Mesodermal cell (in vitro differentiated cells): ENCODE data around the gene FARP1.

ENCODE experiments used
- H3K27ac ChIP-seq: 2 replicates; pipeline ENCODE4 v1.7.0; 2013; ENCODE audit warnings: mild to moderate bottlenecking, low read depth, low read length, moderate library complexity; ENCODE audit not compliant: severe bottlenecking
- H3K36me3 ChIP-seq: 2 replicates; pipeline ENCODE4 v1.7.1; 2013; ENCODE audit warnings: mild to moderate bottlenecking, low read length, moderate library complexity; ENCODE audit not compliant: control insufficient read depth, insufficient read depth
- H3K4me1 ChIP-seq: one replicate; pipeline ENCODE4 v1.7.1; 2013; ENCODE audit warnings: mild to moderate bottlenecking, low read length; ENCODE audit not compliant: insufficient read depth, control insufficient read depth, poor library complexity, severe bottlenecking
- H3K4me3 ChIP-seq: 2 replicates; pipeline ENCODE4 v1.7.0; 2013; ENCODE audit warnings: low read length, control low read depth, mild to moderate bottlenecking; ENCODE audit not compliant: insufficient read depth, poor library complexity, severe bottlenecking; ENCODE audit errors: extremely low read depth
- H3K9me3 ChIP-seq: 2 replicates; pipeline ENCODE4 v1.7.1; 2013; ENCODE audit warnings: mild to moderate bottlenecking, low read length, moderate library complexity; ENCODE audit not compliant: control insufficient read depth
- WGBS, 2 experiments: methylation state at CpG; one replicate each; pipeline ENCODE4 v1.1.5; 2013; ENCODE audit warnings: missing lambda C conversion rate in 2 of 2; ENCODE audit not compliant: insufficient coverage in 2 of 2; 5-methylcytosine and 5-hydroxymethylcytosine counted together

Gene FARP1

DNA sequence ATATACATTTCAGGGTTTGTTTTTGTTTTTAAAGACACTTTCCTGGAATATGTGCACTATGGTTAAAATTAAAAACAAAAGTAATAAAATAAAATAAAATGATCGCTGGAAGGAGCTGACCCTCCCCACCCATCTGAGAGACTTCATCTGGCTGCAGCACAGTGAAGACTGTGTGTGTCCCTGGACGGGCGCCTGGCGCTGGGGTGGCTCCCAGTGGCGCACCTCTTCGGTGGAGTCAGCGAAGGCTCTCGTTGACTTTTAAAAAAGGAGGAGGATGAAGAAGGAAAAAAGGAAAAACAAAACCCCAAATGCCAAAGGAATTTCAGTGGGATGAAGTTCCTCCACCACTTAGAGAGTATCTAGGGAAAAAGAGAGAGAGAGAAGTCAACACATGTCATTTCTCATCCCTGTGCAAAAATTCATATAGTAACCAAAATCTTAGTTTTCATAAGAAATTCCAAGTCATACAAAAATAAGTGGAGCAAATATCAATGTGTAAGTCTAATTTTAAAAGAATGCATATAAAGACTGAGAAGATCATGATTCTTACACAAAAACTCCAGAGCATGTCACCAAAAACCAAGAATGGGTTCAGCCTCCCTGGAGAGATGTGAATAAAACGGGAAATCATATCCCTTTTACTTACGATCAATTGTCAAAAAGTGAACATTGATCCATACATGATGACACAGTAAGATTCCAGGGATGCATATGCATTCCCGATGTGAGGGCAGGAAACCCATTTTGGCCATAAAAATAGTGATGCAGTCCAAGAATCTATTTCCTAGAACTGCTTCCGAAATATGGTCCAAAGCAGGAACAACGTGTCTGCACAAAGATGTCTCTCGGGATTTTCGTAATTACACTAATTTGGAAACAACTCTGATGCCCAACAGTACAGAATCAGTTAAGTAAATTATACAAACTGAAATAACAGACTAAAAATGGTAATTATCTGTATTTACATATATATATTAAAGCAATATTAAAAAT, 310.3 kb downstream of the FARP1 start:
- peaks cover 26% of the 10 kb centered on the region for H3K4me1 ChIP-seq
- no peaks in the 10 kb centered on the region for H3K9me3 ChIP-seq
- H3K4me3 ChIP-seq = no peak overlapping the region
- WGBS, 2 experiments = 90 to 95% methylated on average over 3 to 11 of the region's 15 CpGs
- no peak overlapping the region for H3K27ac ChIP-seq
- peaks cover 80% of the 10 kb centered on the region for H3K36me3 ChIP-seq

DNA sequence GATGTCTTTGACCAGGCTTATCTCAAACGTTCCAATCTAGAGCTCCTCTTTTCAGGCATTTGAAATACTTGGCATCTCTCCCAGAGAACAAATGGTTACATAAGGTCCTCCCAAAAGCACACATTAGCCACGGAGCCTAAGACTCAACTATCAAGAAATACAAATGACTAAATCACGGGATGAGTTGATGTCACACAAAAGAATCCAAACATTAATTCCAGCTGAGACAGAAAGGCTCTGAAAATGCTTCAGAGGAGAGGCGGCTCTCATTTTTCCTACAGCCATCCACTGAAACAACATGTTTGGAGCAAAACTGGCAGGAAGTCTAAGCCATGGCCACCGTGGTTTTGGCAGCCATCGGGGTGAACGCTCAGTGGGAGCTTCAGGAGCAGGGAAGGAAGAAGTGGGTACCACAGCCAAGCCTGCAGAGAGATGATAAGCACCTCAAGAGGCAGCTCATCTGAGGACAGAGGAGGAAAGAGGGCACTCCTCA, 311.5 kb downstream of the FARP1 start:
- Histone ChIP-seq H3K9me3 (no peaks in the 10 kb centered on the region), H3K4me1 (peaks cover 26% of the 10 kb centered on the region), H3K36me3 (peaks cover 79% of the 10 kb centered on the region), H3K27ac (no peak overlapping the region), H3K4me3 (no peak overlapping the region)
- WGBS, 2 experiments = 84 to 93% methylated on average over 6 to 7 of the region's 7 CpGs

DNA sequence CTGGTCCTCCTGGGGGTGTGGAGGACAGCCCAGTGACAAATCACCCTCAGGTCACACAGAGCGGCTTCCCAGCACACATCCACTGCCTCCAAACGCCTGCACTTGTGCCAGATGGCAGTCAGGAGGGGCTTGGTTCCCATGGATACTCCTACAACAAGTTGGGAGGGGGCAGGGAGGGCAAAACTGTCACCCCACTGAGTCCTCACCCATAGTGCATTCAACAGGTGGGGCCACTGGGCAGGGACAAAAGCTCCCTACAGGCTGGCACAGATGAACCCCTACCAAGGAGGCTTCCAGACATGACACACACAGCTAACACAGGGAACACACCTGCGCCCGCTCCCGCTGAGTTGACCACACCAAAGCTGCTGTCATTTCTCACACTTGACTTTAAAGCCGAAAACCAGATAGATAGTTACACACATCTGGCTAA, 313.5 kb downstream of the FARP1 start:
- H3K36me3 ChIP-seq = peaks cover 91% of the 10 kb centered on the region
- H3K27ac ChIP-seq = no peak overlapping the region
- WGBS, 2 experiments = 100% methylated on average over 5 of the region's 6 CpGs; no CpG with 5 or more reads in 1 of the 2 experiments
- peaks cover 7% of the 10 kb centered on the region for H3K4me1 ChIP-seq
- H3K4me3 ChIP-seq = no peak overlapping the region
- H3K9me3 ChIP-seq = no peaks in the 10 kb centered on the region

DNA sequence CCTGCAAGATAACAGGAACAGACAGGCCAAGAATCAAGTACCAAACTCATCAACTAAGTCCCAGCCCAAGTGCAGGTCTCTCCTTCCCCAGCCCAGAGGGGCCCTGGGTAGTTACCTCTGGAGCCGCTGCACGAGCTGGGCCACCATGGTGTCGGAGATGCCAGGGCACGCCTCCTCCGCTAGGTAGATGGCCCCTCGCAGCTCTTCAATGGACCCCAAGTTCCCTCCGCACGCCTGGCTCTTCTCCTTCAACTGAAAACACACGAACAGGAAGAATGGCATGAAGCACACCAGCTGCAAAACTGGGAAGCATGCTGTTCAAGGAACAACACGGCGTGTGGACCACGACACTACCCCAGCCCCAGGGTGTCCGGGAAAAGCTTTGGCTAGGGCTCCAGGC, 314.2 kb downstream of the FARP1 start:
- Histone ChIP-seq H3K4me3 (no peak overlapping the region), H3K36me3 (peaks cover 93% of the 10 kb centered on the region), H3K4me1 (peaks cover under 1% of the 10 kb centered on the region), H3K9me3 (no peaks in the 10 kb centered on the region), H3K27ac (no peak overlapping the region)
- 97 to 100% methylated on average over 10 of the region's 13 CpGs for WGBS, 2 experiments

DNA sequence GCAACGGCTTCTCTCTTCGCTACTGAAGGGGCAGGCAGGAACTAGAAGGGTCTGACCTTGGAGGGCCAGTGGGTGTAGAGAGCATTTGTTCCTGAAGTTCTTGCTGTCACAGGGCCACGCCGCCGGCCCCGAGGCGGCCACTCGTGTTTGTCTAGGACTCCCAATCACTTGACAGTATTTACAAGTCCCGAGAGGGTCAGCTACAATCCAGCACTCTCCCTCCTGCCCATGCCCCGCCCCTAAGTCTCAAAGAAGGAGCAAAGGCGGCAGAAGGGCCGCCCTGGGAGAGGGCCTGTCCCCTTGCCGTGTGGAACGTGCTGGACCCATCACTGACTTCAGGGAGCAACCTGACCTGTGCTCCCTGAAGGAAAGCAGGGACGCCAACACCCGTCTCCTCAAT, 315.5 kb downstream of the FARP1 start:
- Histone ChIP-seq H3K36me3 (peaks cover 93% of the 10 kb centered on the region), H3K4me1 (no peaks in the 10 kb centered on the region), H3K27ac (no peak overlapping the region), H3K4me3 (no peak overlapping the region), H3K9me3 (no peaks in the 10 kb centered on the region)
- 88 to 89% methylated on average over 8 to 14 of the region's 16 CpGs for WGBS, 2 experiments

DNA sequence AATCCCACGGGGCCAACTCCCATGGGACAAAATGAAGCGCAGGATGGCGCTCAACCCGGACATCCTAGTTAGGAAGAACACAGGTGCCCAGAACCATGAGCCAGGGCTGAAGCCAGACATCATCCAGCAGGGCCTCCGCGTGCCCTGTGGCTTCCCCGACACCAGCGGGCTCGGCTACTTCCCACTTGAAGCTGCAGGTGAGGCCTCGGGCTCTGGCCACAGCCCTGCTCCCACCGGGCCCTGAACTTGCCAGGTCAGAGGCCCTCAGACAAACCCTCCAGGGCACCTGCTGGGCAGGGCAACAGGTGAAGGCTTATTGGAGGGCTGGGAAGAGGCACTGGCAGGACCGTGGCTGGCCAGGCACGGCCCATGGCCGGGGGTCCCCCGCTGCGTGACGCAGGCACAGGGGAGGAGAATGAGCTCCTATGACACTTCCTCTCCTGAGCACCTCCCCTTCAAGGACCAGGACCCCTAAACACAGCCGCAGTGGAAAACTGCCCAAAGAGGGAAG, 316.3 kb downstream of the FARP1 start:
- Histone ChIP-seq H3K27ac (no peak overlapping the region), H3K4me3 (no peak overlapping the region), H3K9me3 (no peaks in the 10 kb centered on the region), H3K36me3 (peaks cover 91% of the 10 kb centered on the region), H3K4me1 (no peaks in the 10 kb centered on the region)
- 95 to 98% methylated on average over 12 to 13 of the region's 18 CpGs for whole genome bisulfite sequencing, 2 experiments

DNA sequence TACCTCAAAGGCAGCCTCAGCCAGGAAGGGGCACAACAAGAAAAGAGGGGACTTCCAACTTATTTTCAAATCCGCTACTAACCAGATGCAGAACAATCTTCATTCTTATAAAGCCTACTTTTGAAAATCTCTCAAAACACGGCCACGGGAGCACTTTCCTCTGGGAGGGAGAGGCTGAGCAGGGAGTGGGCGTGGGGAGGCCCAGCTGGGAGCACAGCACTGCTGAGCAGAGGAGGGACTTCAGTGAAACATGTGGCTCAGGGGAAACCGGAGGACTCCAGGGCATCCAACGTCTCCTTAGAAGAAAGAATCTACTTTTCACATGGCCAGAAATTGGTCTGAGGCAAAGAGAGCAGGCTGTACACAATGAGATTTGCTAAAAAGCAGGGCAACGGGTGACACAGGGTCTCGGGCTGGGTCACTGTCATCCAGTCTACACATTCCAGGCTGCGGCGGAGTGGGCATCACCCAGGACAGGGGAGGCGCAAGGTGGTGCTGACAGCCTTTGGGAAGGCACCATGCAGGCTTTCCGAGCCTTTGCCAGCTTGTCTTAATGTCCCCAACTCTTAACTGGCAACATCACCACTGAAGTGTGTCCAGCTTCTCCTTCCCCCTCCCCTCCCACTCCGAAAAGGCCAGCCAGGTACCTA, 317.0 kb downstream of the FARP1 start:
- H3K36me3 ChIP-seq = peaks cover 89% of the 10 kb centered on the region
- no peak overlapping the region for H3K27ac ChIP-seq
- H3K9me3 ChIP-seq = no peaks in the 10 kb centered on the region
- 89 to 95% methylated on average over 7 to 10 of the region's 13 CpGs for WGBS, 2 experiments
- H3K4me3 ChIP-seq = no peak overlapping the region
- H3K4me1 ChIP-seq = no peaks in the 10 kb centered on the region

DNA sequence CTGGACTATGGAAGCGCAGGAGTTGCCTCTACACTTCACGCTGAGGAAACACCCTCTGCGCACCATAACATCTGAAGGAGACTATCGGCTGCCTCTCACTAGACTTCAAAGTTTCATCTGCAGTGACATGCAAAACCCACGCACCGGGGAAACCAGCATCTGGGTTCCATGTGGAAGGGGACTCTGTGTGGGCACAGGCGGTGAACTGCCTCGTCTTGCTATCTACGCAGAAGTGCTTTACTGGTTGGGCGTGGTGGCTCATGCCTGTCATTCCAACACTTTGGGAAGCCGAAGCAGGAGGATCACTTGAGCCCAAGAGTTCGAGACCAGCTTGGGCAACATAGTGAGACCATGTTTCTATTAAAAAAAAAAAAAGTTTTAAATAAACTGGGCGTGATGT, 317.6 kb downstream of the FARP1 start:
- 90 to 98% methylated on average over 10 to 12 of the region's 13 CpGs for WGBS, 2 experiments

DNA sequence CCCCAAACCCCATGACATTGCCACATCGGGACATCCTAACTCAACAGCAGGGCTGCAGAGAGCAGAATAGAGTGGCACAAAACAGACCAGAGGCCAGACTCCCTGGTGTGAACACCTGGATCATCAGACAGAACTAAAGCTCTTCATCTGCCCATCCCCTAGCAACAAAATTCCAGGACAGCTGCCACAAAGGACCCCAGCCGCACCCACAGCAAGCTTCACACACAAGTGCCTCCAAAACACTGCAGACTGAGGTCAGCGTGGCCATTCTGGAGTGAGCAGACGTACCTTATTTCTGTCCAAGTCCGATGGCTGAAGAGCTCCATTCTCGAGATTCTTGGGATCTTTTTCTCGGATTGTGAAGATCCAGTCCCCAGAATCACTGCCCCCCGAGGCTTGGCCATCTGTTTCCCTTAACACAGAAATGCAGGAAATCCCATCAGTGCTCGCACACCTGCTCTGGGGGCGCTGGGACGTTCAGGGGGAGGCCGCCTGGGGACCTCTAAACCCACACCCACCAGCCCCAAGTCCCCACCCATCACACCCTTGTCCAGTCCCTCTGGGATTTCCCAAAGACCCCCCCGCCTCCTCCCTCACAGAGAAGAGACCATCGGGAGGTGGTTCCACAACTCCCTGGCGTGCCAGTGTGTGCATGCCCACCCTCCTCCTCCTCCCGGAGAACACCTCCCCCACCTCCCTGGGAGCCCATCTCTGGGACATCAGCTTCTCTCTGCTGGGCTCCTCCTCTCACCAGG, 318.8 kb downstream of the FARP1 start:
- Histone ChIP-seq H3K4me3 (no peak overlapping the region), H3K9me3 (no peaks in the 10 kb centered on the region), H3K27ac (no peak overlapping the region), H3K4me1 (no peaks in the 10 kb centered on the region), H3K36me3 (peaks cover 88% of the 10 kb centered on the region)
- WGBS, 2 experiments = 88 to 97% methylated on average over 12 to 16 of the region's 16 CpGs

More for the DNA sequence above, 317.6 kb downstream of the FARP1 start:
- H3K4me3 ChIP-seq = no peak overlapping the region
- no peaks in the 10 kb centered on the region for H3K4me1 ChIP-seq
- no peak overlapping the region for H3K27ac ChIP-seq
- no peaks in the 10 kb centered on the region for H3K9me3 ChIP-seq
- peaks cover 89% of the 10 kb centered on the region for H3K36me3 ChIP-seq

DNA sequence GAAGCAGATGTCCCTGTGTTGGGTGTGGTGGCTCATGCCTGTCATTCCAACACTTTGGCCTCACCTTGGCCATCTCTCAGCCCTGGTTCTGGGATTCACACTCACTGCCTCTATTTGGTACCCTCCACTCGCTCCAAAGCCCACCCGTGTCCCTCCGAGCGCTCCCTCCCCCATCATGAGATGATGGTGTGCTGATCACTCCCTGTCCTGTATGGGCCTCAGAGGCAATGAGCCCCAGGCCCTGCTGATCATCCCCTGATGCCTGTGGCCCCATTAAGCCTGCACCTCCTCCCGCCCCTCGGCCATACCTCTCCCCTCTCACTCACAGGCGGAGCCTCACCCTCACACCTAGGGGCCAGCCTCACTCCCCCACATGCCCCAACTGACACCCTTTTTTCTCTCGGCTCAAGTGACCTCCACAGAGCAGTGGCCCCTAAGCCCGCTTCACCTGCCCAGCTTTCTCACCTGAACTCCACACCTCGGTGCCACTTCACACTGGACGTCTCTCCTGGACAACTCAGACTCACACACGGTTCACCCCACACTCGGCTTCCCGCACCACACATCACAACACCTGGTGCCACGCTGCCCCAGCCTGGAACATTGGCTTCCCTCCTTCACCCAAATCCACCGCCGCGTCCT, 319.5 kb downstream of the FARP1 start:
- peaks cover 90% of the 10 kb centered on the region for H3K36me3 ChIP-seq
- H3K4me1 ChIP-seq = no peaks in the 10 kb centered on the region
- 93% methylated on average over 18 of the region's 18 CpGs for WGBS, 2 experiments
- H3K4me3 ChIP-seq = no peak overlapping the region
- H3K27ac ChIP-seq = no peak overlapping the region
- no peaks in the 10 kb centered on the region for H3K9me3 ChIP-seq
